C1 segment of cervical spinal cord (tissue), 14 donors: Measurements from ENCODE around the gene NKX2-1.
"Not testable (repeated sequence)": the region's sequence is repeated elsewhere in the genome, so short reads cannot be mapped to it uniquely, and the experiment has no call there.

Source experiments
- DNase-seq, 14 donors: peaks; one replicate each; lab custom pipeline; 2025; lab: John Stamatoyannopoulos, UW

Gene NKX2-1

GRCh38 chr14:36519431-36520321, at the start of gene NKX2-1:
TSS of gene NKX2-1 (minus strand) at chr14:36520232. CDS start at chr14:36520129, 103 bp downstream.
- DNase-seq, result no peak

DNA sequence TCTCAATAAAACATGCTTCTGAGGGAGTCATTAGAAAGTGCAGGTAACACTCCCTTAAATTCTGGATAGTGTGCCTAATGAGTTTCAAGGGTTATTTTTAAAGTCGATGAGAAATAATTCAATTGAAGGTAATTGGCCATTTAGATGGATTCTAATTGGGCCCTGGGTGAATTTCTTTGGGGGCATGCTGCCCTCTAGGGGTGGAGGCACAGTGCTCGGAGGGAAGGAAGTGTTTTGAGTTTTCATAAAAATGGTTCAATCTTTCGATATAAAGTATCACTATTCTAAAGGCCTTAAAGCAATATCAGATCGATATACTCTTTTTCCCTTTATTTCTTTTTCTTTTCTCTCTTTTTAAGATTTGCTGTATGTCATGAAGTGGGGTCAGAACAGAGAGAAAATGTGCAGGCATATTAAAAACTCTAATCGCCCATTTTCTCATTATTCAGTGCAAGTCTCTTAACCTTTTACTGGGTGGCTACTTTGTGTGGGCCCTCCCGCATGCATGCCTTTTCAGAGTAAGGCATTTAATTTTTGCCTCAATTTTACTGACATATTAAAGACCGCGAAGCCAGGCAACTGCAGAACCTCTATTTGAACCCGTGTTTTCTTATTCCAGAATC, 36.9 kb upstream of the NKX2-1 start:
- DNase-seq, result peak in 2 of 14 donors; percentile 10 to 38

- no peak for DNase-seq
Measured at GRCh38 chr14:36555998-36556743, 36.1 kb upstream of the NKX2-1 start.

- DNase-seq, result no peak
Measured at GRCh38 chr14:36553656-36554260, 33.7 kb upstream of the NKX2-1 start.

- no peak for DNase-seq
Measured at GRCh38 chr14:36550899-36551298, 30.9 kb upstream of the NKX2-1 start.

- not testable (repeated sequence) for DNase-seq
Measured at GRCh38 chr14:36544280-36544679, 24.2 kb upstream of the NKX2-1 start.

DNA sequence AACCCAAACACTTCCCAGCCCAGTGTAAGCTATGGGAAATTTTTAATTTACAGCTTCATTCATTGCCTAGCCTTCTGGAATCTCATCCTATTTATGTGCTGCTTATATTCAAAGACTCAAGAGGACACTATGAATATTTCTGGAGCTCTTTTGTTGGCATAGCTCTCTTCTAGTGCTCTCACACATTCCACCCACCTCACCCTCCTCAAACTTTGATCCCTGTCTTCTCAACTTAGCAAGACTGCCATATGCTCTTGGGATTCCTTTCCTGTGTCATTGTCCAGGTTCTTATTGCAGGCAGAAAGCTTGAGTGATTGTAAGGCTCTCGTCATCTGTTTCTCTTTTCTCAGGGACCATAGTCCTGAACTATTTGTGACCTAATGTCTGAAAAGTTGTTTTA, 18.0 kb upstream of the NKX2-1 start:
- no peak for DNase-seq

- no peak for DNase-seq
Measured at GRCh38 chr14:36529062-36529461, 9.0 kb upstream of the NKX2-1 start.

DNA sequence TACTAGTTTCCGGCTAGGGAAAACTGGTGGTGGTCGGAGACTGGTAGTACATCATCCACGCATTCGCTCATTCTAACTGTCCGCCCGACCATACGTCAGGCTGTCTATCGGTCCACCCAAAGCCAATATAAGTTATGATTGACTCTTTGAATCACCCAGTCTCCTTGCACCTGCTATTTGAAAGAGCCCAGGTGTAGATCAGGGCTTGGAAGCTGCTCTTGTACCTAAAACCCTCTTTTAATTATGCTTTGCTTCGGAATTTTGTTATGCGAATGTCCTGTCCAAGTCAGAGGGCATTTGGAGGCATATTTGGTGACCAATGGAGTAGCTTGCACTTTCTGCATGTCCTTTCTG, 5.7 kb upstream of the NKX2-1 start:
- DNase-seq, result no peak

- peak in 1 of 14 donors; percentile 16 for DNase-seq
Measured at GRCh38 chr14:36524874-36525745, 5.1 kb upstream of the NKX2-1 start.

GRCh38 chr14:36524220-36524837, 4.3 kb upstream of the NKX2-1 start:
- DNase-seq, result no peak

GRCh38 chr14:36522972-36523715, 3.1 kb upstream of the NKX2-1 start:
- DNase-seq, result no peak

- DNase-seq, result no peak
Measured at GRCh38 chr14:36522347-36522971, 2.4 kb upstream of the NKX2-1 start.

DNA sequence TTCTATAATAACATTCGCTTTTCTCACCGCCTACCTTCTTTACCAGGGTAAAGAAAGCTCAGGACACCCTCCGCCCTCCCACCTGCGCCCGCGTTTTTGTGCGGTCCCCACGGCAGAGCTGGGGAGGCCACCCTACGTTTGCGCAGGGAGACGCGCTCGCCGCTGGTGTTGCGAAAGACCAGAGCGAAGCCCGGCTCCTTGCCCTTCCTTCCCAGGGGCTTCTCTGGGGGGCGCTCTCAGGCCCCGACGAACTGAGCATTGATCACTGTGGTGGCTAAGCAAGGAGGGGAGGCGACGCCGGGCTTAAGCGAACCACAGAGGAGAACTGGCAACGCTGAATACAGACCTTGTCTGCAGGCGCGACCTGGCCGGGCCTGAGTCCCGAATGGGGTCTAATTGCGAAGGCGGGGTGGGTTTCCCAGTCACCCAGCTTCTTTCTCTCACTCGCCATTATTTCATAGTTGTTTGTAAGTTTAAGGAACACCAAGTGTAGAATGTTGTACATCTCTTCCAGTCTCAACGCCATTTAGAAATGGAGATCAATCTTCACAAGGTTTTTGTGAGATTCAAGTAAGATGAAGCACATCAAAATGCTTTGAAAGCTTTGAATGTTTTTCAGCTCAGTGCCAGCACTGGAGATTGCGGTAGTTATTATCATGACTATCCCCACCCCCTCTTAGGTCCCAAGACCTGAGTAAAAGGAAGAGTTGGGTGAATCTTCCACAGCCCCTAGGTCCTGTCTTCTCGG, 1.7 kb upstream of the NKX2-1 start:
- DNase-seq, result no peak

- no peak for DNase-seq
Measured at GRCh38 chr14:36520601-36521525, 831 bp upstream of the NKX2-1 start.

DNA sequence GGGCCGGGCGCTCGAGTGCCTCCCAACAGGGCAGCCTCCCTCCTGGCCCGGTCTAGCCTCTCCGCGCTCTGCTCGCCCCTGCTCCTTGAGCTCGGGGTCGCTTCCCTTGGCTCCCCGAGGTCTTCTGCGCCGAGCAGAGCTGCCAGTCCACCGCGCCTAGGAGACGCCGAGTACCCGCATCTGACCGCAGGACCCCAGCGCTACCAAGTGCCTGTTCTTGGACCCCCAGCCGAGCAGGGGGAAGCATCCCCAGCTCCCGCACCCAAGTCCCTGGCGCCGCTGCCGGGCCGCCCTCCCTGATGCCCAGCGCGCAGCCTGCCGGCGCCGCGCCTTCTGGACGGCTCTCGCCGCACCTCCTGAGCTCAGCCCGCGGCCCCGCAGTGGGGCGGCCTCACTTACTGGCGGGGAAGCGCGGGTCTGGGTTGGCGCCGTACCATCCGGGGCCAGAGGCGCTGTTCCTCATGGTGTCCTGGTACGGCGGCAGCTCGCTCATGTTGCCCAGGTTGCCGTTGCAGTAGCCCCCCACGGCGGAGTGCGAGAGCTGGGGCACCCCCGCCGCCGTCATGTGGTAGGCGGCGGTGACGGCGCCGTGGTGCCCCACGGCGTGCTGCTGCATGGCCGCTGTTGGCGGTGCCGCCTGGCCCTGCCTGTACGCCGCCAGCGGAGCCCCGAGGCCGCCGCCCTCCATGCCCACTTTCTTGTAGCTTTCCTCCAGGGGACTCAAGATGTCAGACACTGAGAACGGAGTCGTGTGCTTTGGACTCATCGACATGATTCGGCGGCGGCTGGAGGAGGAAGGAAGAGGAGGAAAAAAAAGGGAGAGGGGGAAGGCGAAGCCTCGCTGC, 1.2 kb downstream of the NKX2-1 start:
- DNase-seq, result no peak
